HG03457 (cell line): Measurements from ENCODE around the gene INF2.
"Not testable (repeated sequence)": the region's sequence is repeated elsewhere in the genome, so short reads cannot be mapped to it uniquely, and the experiment has no call there.

Experiments used
- ATAC-seq: cut with Tn5 transposase; IDR thresholded peaks from one replicate; pipeline ENCODE4 v1.9.1; 2021; ENCODE audit warnings: moderate number of reproducible peaks; ENCODE audit not compliant: unreplicated experiment

INF2 gene

DNA sequence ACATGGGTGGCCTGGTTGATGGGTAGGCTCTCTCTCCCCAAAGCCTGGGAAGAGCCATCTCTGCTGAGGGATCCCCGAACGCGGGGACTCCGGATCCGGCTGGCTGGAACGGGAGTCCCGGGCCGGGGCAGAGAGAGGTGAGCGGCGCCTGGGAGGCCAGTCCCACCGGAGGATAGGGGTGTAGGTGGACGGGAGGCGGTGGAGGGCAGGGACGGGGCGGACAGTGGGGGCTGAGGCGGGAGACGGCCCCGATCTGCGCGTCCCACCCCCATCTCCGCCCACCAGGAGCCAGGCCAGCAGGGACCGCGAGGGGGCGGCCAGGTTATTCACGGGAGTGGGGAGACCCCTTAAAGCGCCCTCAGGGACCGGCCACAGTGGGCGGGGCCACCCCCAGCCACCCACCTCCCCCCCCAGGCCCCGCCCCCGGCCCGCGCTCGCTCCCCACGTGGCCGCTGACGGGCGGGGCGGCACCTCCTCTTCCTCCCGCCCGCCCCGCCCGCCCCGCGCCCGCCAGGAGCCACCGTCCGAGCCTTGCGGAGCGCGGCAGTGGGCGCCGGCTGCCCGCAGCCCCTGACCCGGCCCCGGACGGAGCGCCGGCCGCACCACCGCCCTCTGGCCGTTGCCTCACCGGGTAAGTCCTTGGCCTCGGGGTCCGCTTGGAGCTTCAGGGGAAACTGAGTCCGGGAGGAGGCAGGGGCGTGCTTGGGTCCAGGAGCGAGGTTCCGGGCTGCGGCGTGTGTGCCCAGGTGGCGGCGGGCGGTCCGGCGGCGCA, at the start of gene INF2:
Gene INF2 (plus strand): TSS at position 510 of the 772 bp plus-strand sequence. CDS start 11,748 bp downstream, outside the sequence.
- ATAC-seq, result no peak

- no peak for ATAC-seq
Measured at GRCh38 chr14:104639885-104640548, 49.4 kb upstream of the INF2 start.

GRCh38 chr14:104640681-104641080, 48.7 kb upstream of the INF2 start:
- ATAC-seq, result no peak

GRCh38 chr14:104641753-104642539, 47.5 kb upstream of the INF2 start:
- no peak for ATAC-seq

GRCh38 chr14:104642540-104642868, 46.9 kb upstream of the INF2 start:
- no peak for ATAC-seq

DNA sequence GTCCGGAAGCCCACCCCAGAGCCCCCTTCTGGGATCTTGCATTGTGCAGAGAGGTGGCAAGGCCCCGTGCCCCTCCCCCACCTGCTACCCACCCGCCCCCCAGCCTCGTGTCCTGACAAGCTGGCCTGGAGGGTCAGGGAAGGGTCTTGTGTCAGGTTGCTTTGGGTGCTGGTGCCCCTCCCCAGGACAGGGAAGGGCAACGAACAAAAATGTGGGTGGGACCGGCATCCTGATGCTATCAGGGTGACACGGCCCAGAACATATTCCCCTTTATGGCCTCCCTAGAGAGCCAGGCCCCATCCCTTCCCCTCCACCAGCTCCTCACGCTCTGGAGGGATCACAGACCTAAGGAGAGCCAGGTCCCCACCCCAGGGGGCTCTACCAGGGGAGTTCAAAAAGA, 46.1 kb upstream of the INF2 start:
- no peak for ATAC-seq

GRCh38 chr14:104644091-104644635, 45.3 kb upstream of the INF2 start:
- ATAC-seq, result no peak

- ATAC-seq, result no peak
Measured at GRCh38 chr14:104644656-104645378, 44.6 kb upstream of the INF2 start.

- no peak for ATAC-seq
Measured at GRCh38 chr14:104647467-104648043, 41.9 kb upstream of the INF2 start.

DNA sequence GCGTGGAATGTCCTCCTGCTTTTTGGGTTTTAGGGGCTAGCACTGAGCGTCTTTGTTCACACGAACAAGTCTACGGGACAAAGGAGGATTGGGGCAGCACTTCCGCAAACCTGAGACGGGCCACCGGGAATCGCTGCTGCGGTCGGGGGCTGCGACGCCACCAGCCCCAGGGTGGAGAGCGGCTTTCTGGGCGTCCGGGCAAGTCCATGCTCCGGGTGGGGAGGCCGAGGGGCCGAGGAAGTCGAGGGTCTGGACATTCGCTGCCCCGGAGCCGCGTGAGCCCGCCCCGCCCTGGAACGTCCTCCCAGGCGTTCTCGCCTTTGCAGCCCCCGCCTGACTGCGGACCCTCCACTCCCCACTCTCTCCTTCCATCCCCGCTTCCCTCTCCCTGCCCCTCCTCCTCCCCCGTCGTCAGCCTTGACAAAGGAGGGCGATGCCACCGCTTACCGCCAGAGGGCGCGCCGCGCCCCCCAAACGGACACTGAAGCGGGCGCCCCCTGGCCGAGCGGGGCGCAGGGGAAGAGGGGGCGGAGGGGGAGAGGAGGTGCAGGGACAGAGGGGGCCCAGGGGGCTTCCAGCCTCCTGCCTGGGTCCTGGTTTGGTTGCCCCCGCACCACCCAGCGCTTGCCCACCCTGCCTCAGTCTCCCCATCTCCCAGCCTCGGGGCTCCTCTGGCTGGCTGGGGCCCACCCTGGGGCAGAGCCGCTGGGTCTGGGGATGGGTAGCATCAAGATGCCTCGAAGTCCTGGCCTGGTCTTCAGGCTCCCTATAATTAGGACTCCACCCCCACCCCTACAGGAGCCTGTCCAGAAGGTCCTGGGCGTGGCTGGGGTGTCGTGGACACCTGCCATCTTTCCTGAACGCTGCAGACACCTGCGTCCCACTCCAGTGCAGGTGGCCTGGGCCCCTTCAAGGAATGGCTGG, 39.1 kb upstream of the INF2 start:
- ATAC-seq, result peak; percentile 59

DNA sequence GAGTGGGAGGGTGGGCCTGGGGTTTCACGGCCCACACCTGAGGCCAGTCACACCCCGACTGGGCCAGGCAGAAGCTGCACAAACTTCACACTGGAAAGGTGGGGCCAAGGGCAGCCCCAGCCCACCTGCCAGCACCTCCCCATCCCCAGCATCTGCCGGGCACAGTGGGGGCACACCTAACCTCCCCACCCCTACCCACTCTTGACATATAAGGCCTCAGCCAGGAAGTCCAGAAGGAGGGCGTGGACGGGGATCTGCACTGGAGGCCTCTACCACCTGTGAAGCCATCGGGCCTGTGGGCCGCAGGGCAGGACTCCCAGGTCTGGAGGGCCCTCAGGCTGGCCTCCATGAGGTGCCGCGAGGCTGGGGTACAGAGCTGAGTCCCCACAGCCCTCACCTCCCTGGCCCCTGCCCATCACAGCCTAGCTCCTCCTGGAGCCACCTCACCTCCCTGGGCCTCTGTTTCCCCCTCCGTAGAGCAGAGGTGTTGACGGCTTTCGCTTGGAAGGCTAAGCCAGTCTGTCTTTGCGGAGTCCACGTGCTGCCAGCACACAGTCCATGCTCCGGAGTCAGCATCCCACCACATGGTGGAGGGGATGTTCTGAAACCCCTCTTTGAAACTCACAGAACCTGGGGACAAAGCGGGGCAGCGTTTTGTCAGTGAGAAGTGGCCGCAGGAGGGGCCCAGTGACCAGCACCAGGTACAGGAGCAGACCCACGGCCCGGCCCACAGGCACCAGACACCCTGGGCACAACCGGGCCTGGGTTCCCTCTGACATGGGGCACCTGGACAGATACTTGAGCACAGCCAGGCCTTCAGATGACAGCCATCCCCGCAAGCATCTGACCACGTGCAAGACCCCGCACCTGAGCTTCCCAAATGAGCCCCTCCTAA, 38.2 kb upstream of the INF2 start:
- ATAC-seq, result no peak

GRCh38 chr14:104651876-104652260, 37.5 kb upstream of the INF2 start:
- ATAC-seq, result no peak

- ATAC-seq, result no peak
Measured at GRCh38 chr14:104652386-104652785, 37.0 kb upstream of the INF2 start.

DNA sequence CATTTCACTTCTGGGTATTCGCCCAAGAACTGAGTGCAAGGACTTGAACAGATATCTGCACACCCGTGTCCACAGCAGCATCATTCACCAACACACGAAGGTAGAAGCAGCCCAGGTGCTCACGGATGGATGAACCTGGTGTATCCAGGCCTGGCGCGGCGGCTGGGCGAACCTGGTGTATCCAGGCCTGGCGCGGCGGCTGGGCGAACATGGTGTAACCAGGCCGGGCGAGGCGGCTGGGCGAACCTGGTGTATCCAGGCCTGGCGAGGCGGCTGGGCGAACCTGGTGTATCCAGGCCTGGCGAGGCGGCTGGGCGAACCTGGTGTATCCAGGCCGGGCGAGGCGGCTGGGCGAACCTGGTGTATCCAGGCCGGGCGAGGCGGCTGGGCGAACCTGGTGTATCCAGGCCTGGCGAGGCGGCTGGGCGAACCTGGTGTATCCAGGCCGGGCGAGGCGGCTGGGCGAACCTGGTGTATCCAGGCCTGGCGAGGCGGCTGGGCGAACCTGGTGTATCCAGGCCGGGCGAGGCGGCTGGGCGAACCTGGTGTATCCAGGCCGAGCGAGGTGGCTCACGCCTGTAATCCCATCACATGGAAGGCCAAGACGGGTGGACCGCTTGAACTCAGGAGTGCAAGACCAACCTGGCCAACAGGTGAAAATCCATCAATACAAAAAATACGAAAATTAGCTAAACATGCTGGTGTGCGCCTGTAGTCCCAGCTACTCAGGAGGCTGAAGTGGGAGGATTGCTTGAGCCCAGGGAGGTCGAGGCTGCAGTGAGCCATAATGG, 36.1 kb upstream of the INF2 start:
- not testable (repeated sequence) for ATAC-seq

DNA sequence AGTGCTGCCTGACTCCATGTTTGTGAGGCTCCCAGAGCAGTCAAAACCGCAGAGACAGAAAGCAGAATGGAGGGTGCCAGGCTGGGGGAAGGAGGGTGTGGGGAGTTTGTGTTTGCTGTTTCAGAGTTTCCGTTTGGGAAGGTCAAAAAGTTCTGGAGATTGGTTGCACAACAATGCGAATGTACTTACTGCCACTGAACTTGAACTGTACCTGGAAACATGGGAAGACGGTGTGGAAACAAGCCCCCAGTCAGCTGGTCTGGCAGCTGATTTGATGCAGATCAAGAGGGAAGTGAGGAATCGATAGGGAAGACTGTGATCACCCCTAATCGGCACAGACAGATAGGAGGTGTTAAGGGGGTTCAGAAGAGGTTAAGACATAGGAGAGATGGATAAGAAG, 35.3 kb upstream of the INF2 start:
- no peak for ATAC-seq

DNA sequence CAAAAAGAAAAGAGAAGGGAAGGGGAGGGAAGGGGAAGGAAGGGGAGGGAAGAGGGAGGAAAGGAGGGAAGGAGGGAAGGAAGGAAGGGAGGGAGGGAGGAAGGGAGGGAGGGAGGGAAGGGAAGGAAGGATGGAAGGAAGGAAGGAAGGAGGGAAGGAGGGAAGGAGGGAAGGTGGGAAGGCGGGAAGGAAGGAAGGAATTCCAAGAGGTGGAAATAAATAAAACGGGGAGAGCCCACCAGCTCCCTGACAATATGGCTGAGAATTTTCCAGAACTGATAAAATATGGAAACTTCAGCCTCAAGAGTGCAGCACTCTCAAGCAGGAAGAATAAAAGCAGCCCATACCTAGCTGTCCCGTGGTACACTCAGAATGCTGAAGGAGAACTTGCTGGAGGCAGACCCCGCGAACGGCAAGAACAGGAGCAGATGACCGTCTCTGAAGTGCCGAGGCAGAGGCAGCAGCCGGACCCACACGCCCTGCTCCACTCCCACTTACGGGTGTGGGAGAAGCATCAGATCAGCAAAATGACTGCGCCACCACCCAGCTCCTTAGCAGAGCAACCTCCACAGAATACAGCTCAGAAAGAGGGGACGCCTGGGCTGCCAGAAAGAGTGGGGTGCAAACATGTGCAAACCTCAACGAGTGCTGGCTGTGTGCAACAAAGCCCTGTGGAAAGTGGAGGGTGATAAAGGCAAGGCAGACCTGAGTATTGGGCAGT, 34.1 kb upstream of the INF2 start:
- no peak for ATAC-seq
